C4-2B (cell line): Measurements from ENCODE around the gene GFPT2.

ENCODE experiments used
- ZFX ChIP-seq: fragments of 450-650 bp; IDR thresholded peaks from 2 replicates; pipeline ENCODE4 v1.6.1; 2017
- TF ChIP-seq, protein P1 (sequence below): fragments of 450-650 bp; conservative IDR thresholded peaks from 2 replicates; pipeline ENCODE4 v1.5.1; 2017; ENCODE audit warnings: mild to moderate bottlenecking

DNA sequence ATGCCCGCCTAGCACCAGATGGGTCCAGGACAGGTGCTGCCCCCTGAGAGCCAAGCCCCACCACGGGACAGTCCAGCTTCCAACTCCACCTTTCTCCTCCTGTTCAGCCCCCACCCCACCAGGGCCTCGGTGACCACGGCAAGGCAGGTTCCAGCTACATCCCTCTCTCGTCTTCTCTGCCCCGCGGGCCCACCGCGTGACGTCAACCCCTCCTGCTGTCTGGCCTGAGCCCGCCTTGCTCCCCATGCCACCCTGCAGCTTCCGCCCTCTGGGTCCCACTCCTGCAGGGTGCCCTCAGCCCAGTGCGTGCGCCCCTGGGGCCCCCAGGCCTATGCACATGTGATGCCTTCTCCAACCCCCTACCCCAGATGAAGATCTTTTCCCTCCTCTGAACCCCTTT, 6.8 kb downstream of the GFPT2 start:
- TF ChIP-seq, protein P1, sequence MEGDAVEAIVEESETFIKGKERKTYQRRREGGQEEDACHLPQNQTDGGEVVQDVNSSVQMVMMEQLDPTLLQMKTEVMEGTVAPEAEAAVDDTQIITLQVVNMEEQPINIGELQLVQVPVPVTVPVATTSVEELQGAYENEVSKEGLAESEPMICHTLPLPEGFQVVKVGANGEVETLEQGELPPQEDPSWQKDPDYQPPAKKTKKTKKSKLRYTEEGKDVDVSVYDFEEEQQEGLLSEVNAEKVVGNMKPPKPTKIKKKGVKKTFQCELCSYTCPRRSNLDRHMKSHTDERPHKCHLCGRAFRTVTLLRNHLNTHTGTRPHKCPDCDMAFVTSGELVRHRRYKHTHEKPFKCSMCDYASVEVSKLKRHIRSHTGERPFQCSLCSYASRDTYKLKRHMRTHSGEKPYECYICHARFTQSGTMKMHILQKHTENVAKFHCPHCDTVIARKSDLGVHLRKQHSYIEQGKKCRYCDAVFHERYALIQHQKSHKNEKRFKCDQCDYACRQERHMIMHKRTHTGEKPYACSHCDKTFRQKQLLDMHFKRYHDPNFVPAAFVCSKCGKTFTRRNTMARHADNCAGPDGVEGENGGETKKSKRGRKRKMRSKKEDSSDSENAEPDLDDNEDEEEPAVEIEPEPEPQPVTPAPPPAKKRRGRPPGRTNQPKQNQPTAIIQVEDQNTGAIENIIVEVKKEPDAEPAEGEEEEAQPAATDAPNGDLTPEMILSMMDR: no peak
- no peak for TF ChIP-seq ZFX
